ENCODE data around the gene DYNC1LI1. TPM values are rescaled to one million over a fixed set of nuclear protein-coding genes. Genes with fewer than 3 reads are reported as not detected.
"Not testable (repeated sequence)": the region's sequence is repeated elsewhere in the genome, so short reads cannot be mapped to it uniquely, and the experiment has no call there.

The DYNC1LI1 gene
- polyA plus RNA-seq, 3 donors: 40.2 to 42.1 (median 41.3) TPM

DNA sequence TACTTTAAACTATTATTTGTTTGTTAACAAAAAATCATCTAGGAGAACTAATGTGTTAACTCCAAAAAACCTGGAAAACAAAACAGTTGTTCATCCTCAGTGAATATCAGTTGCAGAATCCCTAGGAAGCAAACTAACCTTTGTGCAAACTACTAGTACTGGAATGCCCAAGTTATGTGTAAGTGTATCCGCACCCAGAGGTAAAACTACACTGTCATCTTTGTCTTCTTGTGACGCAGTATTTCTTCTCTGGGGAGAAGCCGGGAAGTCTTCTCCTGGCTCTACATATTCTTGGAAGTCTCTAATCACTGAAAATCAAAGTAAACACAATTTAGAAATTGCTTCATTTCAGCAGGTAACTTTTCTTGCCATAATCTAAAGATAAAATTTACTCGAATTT, 29.8 kb downstream of the DYNC1LI1 start:
- no peak for DNase-seq (ENCODE audit: low read depth in 3 of 3, low spot score in 2 of 3)

DNA sequence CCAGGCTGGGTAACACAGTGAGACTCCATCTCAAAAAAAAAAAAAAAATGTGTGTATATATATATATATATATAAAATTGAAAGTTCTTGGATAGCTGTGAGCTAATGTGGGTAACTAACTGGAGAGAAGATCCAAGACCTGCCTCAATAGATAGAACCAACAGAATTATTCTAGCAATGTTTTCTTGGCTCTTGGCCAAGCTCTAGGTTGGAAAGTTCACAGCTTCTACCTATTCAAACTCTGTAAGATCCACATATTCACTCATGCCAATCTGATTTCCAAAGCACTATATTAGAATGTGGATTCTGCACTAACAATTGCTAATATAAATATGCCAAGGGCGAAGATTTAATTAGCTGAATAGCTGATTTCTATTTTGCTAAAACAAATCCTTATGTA, 38.2 kb downstream of the DYNC1LI1 start:
- no peak for DNase-seq (ENCODE audit: low read depth in 3 of 3, low spot score in 2 of 3)

DNA sequence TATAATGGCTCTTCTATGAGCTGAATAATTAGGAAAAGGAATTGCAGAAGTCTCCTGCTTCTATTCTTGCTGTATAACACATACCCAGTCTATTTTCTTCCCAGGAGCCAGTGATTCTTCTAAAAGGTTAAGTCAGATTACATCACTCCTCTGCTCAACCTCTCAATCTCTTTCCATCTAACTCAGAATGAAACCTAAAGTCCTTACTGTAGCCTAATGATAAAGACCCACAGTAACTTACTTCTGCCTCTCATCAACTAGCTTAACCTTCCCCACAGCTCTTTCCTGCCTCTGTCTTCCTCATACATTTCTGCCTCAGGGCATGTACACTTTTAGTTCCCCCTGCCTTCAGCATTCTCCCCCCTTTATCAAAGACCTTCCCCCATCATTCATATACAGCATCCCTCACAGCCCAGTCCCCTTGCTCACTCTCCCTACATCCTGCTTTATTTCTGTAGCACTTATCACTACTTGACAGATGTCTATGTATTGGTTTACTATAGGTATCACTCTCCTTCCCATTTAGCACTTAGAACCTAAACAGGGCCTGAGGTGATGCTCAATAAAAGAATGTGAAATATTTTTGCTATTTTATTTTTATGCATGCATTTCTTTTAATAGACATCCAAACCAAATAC, 39.5 kb downstream of the DYNC1LI1 start:
- no peak for DNase-seq (ENCODE audit: low read depth in 3 of 3, low spot score in 2 of 3)

- no peak for DNase-seq (ENCODE audit: low read depth in 3 of 3, low spot score in 2 of 3)
These were observed 44.9 kb downstream of the DYNC1LI1 start for GRCh38 chr3:32525720-32526119.

DNA sequence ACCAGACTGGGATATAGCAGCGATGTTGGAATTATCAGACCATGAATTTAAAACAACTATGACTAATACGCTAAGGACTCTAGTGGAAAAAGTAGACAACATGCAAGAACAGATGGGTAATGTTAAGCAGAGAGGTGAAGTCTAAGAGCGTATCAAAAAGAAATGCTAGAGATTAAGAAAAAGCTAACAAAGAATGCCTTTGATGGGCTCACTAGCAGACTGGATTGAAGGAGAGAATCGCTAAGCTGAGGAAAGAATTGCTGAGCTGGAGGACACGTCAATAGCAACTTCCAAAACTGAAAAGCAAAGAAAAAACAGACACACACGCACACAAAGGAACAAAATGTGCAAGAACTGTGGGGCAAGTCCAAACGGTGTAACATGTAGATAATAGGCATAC, 48.0 kb downstream of the DYNC1LI1 start:
- no peak for DNase-seq (ENCODE audit: low read depth in 3 of 3, low spot score in 2 of 3)

GRCh38 chr3:32518921-32519320, 51.7 kb downstream of the DYNC1LI1 start:
- not testable (repeated sequence) for DNase-seq (ENCODE audit: low read depth in 3 of 3, low spot score in 2 of 3)

- not testable (repeated sequence) for DNase-seq (ENCODE audit: low read depth in 3 of 3, low spot score in 2 of 3)
These were observed 53.9 kb downstream of the DYNC1LI1 start for GRCh38 chr3:32516751-32517150.

GRCh38 chr3:32511005-32511404, 59.7 kb downstream of the DYNC1LI1 start:
- DNase-seq (ENCODE audit: low read depth in 3 of 3, low spot score in 2 of 3): no peak

DNA sequence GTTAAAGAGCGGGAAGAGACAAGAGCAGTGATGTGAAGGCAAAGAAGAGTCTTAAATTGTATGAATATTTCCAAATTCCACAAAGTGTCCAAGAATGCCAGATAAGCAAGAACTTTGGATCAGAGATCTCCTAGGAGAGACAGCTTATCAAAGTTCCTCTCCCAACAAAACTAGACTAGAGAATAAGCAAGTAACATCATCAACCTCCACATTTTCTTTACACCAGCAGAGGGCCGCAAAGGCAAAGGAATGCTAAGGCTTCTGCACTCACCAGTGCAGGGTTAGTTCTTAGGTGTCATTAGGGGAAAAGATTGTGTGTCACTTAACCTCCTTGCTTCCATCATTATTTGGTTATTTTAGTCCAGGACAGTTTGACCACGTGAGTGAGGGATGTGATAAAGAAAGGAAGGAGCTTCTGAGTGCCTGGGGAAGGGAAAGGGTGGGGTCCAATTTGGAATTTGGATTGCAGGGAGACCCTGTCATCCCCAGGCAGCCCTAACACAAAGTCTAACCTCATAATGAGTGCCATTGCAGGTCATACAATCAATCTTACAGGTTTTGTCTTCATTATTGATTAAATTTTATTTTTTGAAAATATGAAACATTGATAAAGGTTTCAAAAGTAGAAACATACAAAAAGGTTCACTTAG, 60.5 kb downstream of the DYNC1LI1 start:
- peak; percentile 40 to 61 (median 57) for DNase-seq (ENCODE audit: low read depth in 3 of 3, low spot score in 2 of 3)

DNA sequence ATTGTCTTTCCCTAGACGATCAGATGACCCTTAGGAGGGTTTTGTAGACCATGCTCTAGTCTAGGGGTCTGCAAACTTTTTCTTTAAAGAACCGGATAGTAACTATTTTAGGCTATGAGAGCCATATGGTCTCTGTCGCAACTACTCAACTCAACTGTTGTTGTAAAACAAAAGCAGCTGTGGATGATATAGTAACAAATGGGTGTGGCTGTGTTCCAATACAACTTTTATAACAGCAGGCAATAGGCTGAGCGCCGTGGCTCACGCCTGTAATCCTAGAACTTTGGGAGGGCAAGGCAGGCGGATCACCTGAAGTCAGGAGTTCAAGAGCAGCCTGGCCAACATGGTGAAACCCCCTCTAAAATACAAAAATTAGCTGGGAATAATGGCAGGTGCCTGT, 61.9 kb downstream of the DYNC1LI1 start:
- peak; percentile 32 to 50 (median 41) for DNase-seq (ENCODE audit: low read depth in 3 of 3, low spot score in 2 of 3)

GRCh38 chr3:32506466-32506865, 64.2 kb downstream of the DYNC1LI1 start:
- no peak for DNase-seq (ENCODE audit: low read depth in 3 of 3, low spot score in 2 of 3)

DNA sequence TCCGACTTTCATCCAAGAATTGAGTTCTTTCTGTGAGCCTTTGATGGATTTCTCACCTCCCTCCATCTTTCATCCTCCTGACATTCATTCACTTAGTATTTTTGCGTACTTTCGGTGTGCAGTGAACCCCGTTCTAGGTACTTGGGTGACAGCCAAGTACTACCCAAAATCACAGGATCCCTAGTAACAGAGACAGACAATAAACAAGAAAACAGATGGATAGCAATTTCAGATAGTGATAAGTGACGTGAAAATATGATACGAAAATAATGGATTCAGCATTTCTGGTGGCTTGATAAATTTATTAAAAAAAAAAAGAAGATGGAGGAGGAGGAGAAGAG, 67.7 kb downstream of the DYNC1LI1 start:
- peak in 1 of 3 donors; percentile 62 for DNase-seq (ENCODE audit: low read depth in 3 of 3, low spot score in 2 of 3)

- peak; percentile 60 to 64 (median 60) for DNase-seq (ENCODE audit: low read depth in 3 of 3, low spot score in 2 of 3)
These were observed 68.3 kb downstream of the DYNC1LI1 start, which contains the start of gene CMTM6 for GRCh38 chr3:32502118-32502945. TSS of gene CMTM6 (minus strand) at chr3:32502852. CDS start at chr3:32502745, 107 bp downstream.

GRCh38 chr3:32501783-32502117, 68.9 kb downstream of the DYNC1LI1 start:
- DNase-seq (ENCODE audit: low read depth in 3 of 3, low spot score in 2 of 3): no peak

GRCh38 chr3:32500880-32501782, 69.5 kb downstream of the DYNC1LI1 start:
- DNase-seq (ENCODE audit: low read depth in 3 of 3, low spot score in 2 of 3): no peak

GRCh38 chr3:32500231-32500630, 70.4 kb downstream of the DYNC1LI1 start:
- no peak for DNase-seq (ENCODE audit: low read depth in 3 of 3, low spot score in 2 of 3)

- DNase-seq (ENCODE audit: low read depth in 3 of 3, low spot score in 2 of 3): no peak
These were observed 71.1 kb downstream of the DYNC1LI1 start for GRCh38 chr3:32499585-32499984.

GRCh38 chr3:32498992-32499391, 71.7 kb downstream of the DYNC1LI1 start:
- no peak for DNase-seq (ENCODE audit: low read depth in 3 of 3, low spot score in 2 of 3)

DNA sequence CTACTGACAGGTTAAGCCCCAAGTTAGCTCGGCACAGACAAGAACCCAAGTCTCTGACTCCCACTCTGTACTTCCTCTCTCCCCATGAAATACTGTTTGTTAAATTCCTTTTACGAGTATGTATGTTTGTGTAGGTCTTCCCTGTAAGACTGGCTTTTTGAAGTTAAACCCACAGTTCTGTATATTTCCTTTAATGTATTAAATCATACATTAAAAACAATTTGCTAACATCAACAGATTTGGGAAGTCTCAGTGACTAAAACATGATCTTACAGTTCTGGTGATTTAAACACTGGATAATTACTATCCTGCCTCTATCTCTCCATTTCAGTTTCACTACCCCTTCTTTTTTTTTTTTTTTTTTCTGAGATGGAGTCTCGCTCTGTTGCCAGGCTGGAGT, 72.4 kb downstream of the DYNC1LI1 start:
- no peak for DNase-seq (ENCODE audit: low read depth in 3 of 3, low spot score in 2 of 3)

- DNase-seq (ENCODE audit: low read depth in 3 of 3, low spot score in 2 of 3): no peak
These were observed 75.0 kb downstream of the DYNC1LI1 start for GRCh38 chr3:32495609-32496008.

GRCh38 chr3:32495085-32495484, 75.6 kb downstream of the DYNC1LI1 start:
- no peak for DNase-seq (ENCODE audit: low read depth in 3 of 3, low spot score in 2 of 3)
